Breast epithelium (tissue), 3 donors: Measurements from ENCODE around the gene IL24.

Source experiments
- POLR2A ChIP-seq: fragments of 450-650 bp; IDR thresholded peaks from one replicate; pipeline ENCODE4 v1.6.1; 2016; ENCODE audit warnings: antibody characterized with exemption, mild to moderate bottlenecking, moderate library complexity
- POLR2AphosphoS5 ChIP-seq, 3 donors: sonication (generic); formaldehyde crosslinking; IDR thresholded peaks; one replicate each; pipeline ENCODE4 v1.6.1; 2017; ENCODE audit warnings: antibody characterized with exemption in 3 of 3
- TF ChIP-seq, protein P1 (sequence below), 3 donors: fragments of 450-650 bp; IDR thresholded peaks; one replicate each; pipeline ENCODE4 v1.5.1; 2016 to 2017; ENCODE audit warnings: antibody characterized with exemption in 3 of 3, mild to moderate bottlenecking in 3 of 3, moderate library complexity in 3 of 3

- TF ChIP-seq, protein P1, sequence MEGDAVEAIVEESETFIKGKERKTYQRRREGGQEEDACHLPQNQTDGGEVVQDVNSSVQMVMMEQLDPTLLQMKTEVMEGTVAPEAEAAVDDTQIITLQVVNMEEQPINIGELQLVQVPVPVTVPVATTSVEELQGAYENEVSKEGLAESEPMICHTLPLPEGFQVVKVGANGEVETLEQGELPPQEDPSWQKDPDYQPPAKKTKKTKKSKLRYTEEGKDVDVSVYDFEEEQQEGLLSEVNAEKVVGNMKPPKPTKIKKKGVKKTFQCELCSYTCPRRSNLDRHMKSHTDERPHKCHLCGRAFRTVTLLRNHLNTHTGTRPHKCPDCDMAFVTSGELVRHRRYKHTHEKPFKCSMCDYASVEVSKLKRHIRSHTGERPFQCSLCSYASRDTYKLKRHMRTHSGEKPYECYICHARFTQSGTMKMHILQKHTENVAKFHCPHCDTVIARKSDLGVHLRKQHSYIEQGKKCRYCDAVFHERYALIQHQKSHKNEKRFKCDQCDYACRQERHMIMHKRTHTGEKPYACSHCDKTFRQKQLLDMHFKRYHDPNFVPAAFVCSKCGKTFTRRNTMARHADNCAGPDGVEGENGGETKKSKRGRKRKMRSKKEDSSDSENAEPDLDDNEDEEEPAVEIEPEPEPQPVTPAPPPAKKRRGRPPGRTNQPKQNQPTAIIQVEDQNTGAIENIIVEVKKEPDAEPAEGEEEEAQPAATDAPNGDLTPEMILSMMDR (IDR thresholded peaks at IDR 0.05), result no peak
- TF ChIP-seq POLR2AphosphoS5 (IDR thresholded peaks at IDR 0.05), result no peak
- no peak for TF ChIP-seq POLR2A
These were observed 9.5 kb upstream of the IL24 start for GRCh38 chr1:206887701-206888100.
